Measurements from ENCODE around the gene ARG2.

The ARG2 gene

DNA sequence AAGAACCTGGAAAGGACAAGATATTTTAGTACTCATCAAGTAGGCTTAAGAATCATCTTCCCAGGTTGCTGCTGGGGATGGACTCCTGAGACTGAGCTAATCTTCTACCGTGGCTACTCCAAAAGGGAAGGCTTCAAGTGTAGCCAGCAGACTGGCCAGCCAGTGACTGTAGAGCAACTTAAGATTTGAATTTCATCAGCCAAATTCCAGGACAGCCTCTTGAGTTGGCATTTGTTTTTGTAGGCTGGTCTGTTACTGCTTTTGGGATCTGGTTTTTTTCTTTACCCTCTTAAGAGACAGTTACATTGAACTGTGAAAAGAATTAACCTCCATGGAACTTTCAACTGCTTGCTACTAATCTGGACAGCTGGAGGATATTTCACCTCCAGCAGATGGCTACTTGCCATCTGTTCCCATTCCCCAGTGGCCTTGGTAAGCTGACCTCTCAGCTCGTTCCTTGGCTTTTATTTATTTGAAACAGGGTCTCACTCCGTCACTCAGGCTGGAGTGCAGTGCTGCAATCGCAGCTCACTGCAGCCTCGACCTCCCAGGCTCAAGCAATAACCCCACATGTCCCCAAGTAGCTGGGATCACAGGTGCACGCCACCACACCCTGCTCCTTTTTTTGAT, 34.0 kb downstream of the ARG2 start:
- ATAC-seq: no peak
- TF ChIP-seq PPARA (CRISPR knock-in tag; IDR thresholded peaks at IDR 0.05; ENCODE audit: borderline replicate concordance) (no peak), ARNTL (CRISPR knock-in tag; IDR thresholded peaks at IDR 0.05; ENCODE audit: borderline replicate concordance, low read depth) (no peak), ESRRG (CRISPR knock-in tag; IDR thresholded peaks at IDR 0.05) (no peak), OSR1 (CRISPR knock-in tag; IDR thresholded peaks at IDR 0.05) (no peak)
- TF ChIP-seq, protein P1, sequence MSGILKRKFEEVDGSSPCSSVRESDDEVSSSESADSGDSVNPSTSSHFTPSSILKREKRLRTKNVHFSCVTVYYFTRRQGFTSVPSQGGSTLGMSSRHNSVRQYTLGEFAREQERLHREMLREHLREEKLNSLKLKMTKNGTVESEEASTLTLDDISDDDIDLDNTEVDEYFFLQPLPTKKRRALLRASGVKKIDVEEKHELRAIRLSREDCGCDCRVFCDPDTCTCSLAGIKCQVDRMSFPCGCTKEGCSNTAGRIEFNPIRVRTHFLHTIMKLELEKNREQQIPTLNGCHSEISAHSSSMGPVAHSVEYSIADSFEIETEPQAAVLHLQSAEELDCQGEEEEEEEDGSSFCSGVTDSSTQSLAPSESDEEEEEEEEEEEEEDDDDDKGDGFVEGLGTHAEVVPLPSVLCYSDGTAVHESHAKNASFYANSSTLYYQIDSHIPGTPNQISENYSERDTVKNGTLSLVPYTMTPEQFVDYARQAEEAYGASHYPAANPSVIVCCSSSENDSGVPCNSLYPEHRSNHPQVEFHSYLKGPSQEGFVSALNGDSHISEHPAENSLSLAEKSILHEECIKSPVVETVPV (CRISPR knock-in tag; IDR thresholded peaks at IDR 0.05): no peak

DNA sequence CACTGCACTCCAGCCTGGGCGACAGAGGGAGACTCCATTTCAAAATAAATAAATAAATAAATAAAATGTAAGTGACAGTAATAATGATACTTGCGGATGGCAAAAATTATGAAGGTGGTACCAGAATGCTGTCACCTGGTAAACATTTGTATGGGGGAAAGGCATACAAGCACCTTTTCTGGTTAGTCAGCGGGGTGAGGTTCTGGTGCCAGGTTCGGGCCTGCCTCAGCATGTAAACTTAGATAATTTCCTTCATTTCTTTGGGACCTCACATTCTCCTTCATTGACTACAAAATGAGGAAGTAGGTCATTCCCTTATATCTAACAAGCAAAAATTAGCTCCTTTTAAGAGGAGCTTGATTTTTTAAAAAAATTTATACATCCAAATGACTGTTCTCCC, 43.9 kb downstream of the ARG2 start:
- TF ChIP-seq TCF4 (CRISPR knock-in tag; IDR thresholded peaks at IDR 0.05; ENCODE audit: borderline replicate concordance) (no peak), ESRRG (CRISPR knock-in tag; IDR thresholded peaks at IDR 0.05) (no peak), BACH2 (CRISPR knock-in tag; IDR thresholded peaks at IDR 0.05; ENCODE audit: borderline replicate concordance) (no peak), ZNF8 (CRISPR knock-in tag; IDR thresholded peaks at IDR 0.05) (no peak)
- TF ChIP-seq, protein P2, sequence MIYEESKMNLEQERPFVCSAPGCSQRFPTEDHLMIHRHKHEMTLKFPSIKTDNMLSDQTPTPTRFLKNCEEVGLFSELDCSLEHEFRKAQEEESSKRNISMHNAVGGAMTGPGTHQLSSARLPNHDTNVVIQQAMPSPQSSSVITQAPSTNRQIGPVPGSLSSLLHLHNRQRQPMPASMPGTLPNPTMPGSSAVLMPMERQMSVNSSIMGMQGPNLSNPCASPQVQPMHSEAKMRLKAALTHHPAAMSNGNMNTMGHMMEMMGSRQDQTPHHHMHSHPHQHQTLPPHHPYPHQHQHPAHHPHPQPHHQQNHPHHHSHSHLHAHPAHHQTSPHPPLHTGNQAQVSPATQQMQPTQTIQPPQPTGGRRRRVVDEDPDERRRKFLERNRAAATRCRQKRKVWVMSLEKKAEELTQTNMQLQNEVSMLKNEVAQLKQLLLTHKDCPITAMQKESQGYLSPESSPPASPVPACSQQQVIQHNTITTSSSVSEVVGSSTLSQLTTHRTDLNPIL (CRISPR knock-in tag; IDR thresholded peaks at IDR 0.05; ENCODE audit: low read depth): no peak
- TF ChIP-seq, protein P3, sequence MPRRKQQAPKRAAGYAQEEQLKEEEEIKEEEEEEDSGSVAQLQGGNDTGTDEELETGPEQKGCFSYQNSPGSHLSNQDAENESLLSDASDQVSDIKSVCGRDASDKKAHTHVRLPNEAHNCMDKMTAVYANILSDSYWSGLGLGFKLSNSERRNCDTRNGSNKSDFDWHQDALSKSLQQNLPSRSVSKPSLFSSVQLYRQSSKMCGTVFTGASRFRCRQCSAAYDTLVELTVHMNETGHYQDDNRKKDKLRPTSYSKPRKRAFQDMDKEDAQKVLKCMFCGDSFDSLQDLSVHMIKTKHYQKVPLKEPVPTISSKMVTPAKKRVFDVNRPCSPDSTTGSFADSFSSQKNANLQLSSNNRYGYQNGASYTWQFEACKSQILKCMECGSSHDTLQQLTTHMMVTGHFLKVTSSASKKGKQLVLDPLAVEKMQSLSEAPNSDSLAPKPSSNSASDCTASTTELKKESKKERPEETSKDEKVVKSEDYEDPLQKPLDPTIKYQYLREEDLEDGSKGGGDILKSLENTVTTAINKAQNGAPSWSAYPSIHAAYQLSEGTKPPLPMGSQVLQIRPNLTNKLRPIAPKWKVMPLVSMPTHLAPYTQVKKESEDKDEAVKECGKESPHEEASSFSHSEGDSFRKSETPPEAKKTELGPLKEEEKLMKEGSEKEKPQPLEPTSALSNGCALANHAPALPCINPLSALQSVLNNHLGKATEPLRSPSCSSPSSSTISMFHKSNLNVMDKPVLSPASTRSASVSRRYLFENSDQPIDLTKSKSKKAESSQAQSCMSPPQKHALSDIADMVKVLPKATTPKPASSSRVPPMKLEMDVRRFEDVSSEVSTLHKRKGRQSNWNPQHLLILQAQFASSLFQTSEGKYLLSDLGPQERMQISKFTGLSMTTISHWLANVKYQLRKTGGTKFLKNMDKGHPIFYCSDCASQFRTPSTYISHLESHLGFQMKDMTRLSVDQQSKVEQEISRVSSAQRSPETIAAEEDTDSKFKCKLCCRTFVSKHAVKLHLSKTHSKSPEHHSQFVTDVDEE (CRISPR knock-in tag; IDR thresholded peaks at IDR 0.05): no peak
- ATAC-seq: no peak

DNA sequence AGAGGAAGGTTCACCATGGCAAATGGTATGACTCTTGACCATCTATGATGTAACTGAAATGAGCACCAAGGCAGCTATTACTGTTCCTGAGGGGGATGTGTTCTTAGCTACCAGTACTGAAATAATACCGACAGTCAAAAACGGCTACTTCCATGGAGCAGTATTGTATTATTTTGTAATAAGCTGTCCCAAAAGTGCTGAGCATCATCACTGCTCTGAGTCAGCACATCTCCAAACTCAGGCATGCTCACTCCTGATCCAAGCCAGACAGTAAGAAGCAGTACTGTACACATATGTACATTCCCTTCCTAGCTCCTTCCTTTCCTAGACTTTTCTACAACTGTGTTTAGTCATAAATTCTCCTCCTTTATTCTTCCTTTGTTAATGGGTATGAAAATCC, 46.1 kb downstream of the ARG2 start:
- TF ChIP-seq TCF4 (CRISPR knock-in tag; IDR thresholded peaks at IDR 0.05; ENCODE audit: borderline replicate concordance) (no peak), ZFP30 (CRISPR knock-in tag; IDR thresholded peaks at IDR 0.05) (no peak), ESRRG (CRISPR knock-in tag; IDR thresholded peaks at IDR 0.05) (no peak), CSDC2 (CRISPR knock-in tag; IDR thresholded peaks at IDR 0.05) (no peak)
- TF ChIP-seq, protein P3 (CRISPR knock-in tag; IDR thresholded peaks at IDR 0.05): no peak
- TF ChIP-seq, protein P1 (CRISPR knock-in tag; IDR thresholded peaks at IDR 0.05): no peak
- TF ChIP-seq, protein P4, sequence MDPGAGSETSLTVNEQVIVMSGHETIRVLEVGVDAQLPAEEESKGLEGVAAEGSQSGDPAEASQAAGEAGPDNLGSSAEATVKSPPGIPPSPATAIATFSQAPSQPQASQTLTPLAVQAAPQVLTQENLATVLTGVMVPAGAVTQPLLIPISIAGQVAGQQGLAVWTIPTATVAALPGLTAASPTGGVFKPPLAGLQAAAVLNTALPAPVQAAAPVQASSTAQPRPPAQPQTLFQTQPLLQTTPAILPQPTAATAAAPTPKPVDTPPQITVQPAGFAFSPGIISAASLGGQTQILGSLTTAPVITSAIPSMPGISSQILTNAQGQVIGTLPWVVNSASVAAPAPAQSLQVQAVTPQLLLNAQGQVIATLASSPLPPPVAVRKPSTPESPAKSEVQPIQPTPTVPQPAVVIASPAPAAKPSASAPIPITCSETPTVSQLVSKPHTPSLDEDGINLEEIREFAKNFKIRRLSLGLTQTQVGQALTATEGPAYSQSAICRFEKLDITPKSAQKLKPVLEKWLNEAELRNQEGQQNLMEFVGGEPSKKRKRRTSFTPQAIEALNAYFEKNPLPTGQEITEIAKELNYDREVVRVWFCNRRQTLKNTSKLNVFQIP (CRISPR knock-in tag; IDR thresholded peaks at IDR 0.05; ENCODE audit: borderline replicate concordance, low read depth): no peak

More for the DNA sequence above, 46.1 kb downstream of the ARG2 start:
- ATAC-seq: 0 out of 3 replicates have a peak, but pooled peaks have one; percentile 39
